ENCODE data around the gene VWF. TPM values are rescaled to one million over a fixed set of nuclear protein-coding genes. Genes with fewer than 3 reads are reported as not detected.

Gene VWF
- total RNA-seq, 1 donor = 13.5 TPM

- no peak for DNase-seq (ENCODE audit: low read depth in 2 of 3, low spot score in 2 of 3)
Measured at GRCh38 chr12:5900533-5901205, 223.8 kb downstream of the VWF start.

- DNase-seq (ENCODE audit: low read depth in 2 of 3, low spot score in 2 of 3) = no peak
Measured at GRCh38 chr12:5900076-5900475, 224.4 kb downstream of the VWF start.

GRCh38 chr12:5899675-5900074 is 224.8 kb downstream of the VWF start:
- no peak for DNase-seq (ENCODE audit: low read depth in 2 of 3, low spot score in 2 of 3)

GRCh38 chr12:5898874-5899273 is 225.6 kb downstream of the VWF start:
- DNase-seq (ENCODE audit: low read depth in 2 of 3, low spot score in 2 of 3) = no peak

Small RNA genes within 50 kb of the gene (small RNA-seq; reads per million reads assigned to genes)
- gene RN7SL69P = not detected

Other genes starting within 250 kb of the VWF start
- gene ANO2, start 179.4 kb downstream of the VWF start, total RNA-seq = 0.81 TPM
- 70.0 TPM for gene CD9, start 75.7 kb upstream of the VWF start, total RNA-seq
- 13.7 TPM for gene PLEKHG6, start 186.0 kb upstream of the VWF start, total RNA-seq
- gene TNFRSF1A, start 217.4 kb upstream of the VWF start, total RNA-seq = 217 TPM

Data from hematopoietic multipotent progenitor cell (in vitro differentiated cells).